Activated T-helper 2 cell treated with anti-CD3 and anti-CD28 coated beads, Interferon-gamma antibody, Interleukin-2, Interleukin-4, amounts not matched to agents 10 μg/mL and 5 μg/mL and 100 μg/mL, durations not matched to agents 14 hours and 24 hours and 36 hours (primary cell): Measurements from ENCODE around the gene ADAM11. TPM values are rescaled to one million over a fixed set of nuclear protein-coding genes. Genes with fewer than 3 reads are reported as not detected.

Experiments
- DNase-seq: peaks from one replicate; pipeline ENCODE4 v3.0.0; 2021; ENCODE audit warnings: low spot score
- H3K27ac Mint-ChIP-seq: one replicate; pipeline ENCODE4 v1.8.0; 2021; ENCODE audit warnings: mixed read lengths
- H3K27me3 Mint-ChIP-seq: one replicate; pipeline ENCODE4 v1.8.0; 2021; ENCODE audit warnings: low read depth, mixed read lengths
- H3K36me3 Mint-ChIP-seq: one replicate; pipeline ENCODE4 v1.8.0; 2021; ENCODE audit warnings: low read depth, mixed read lengths
- H3K4me1 Mint-ChIP-seq: one replicate; pipeline ENCODE4 v1.8.0; 2021; ENCODE audit warnings: low read depth, mixed read lengths
- H3K4me3 Mint-ChIP-seq: one replicate; pipeline ENCODE4 v1.8.0; 2021; ENCODE audit warnings: low read depth, mild to moderate bottlenecking, moderate library complexity, mixed read lengths
- H3K9me3 Mint-ChIP-seq: one replicate; pipeline ENCODE4 v1.8.0; 2021; ENCODE audit warnings: mixed read lengths
- intact Hi-C: fragments of 100-400 bp; cut with micrococcal nuclease; formaldehyde crosslinking; loops from one replicate; pipeline ENCODE4 v1.15.1; 2023
- total RNA-seq: library from RNA; stranded (reverse); gene quantifications from 2 replicates; pipeline ENCODE4 v1.2.3, GENCODE V29; 2022

ADAM11 gene
- total RNA-seq, 1 donor from 2014 or later, result 0.09 TPM

DNA sequence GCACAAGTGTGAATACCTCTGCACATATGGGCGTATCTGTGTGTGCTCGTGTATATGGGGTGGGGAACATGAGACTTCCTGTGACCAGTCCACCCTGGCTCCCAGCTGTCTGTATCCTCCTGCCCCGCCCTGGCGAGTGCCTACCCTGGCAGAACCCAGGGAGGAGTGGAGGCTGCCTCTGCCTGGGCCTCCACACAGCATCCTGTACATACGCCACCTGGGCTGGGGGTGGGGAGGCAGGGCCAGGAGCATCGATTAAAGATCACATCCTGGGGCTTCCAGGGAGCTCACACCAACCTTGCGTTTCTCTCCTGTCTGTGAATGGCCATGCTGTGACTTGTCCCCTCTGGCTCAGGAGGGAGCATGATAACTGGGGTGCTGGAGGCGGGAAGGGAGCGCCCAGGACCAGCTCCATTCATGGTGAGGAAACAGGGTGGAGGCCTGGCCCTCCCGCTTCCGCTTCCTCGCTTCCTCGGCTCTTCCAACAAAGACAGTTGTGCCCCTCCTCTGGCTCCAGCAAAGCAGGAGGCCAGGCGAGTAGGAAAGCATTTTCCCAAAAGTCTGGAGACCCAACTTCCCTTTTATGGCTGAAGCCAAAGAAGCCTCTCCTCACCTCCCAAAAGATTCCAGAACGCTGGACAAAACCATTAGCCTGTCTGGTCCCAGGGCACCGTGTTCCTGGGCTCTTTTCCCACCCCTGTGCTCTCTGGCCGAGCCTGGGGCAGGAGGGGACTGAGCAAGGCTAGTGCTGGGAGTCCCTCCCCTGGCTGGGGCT lies 22.9 kb downstream of the ADAM11 start:
- intact Hi-C loops, result no loop called here
- H3K27me3 Mint-ChIP-seq, result peaks cover 6% of the 10 kb centered on the region
- no peak overlapping the region for H3K27ac Mint-ChIP-seq
- no peak for DNase-seq
- peaks cover 2% of the 10 kb centered on the region for H3K4me1 Mint-ChIP-seq
- no peaks in the 10 kb centered on the region for H3K9me3 Mint-ChIP-seq
- no peak overlapping the region for H3K4me3 Mint-ChIP-seq
- no peaks in the 10 kb centered on the region for H3K36me3 Mint-ChIP-seq

DNA sequence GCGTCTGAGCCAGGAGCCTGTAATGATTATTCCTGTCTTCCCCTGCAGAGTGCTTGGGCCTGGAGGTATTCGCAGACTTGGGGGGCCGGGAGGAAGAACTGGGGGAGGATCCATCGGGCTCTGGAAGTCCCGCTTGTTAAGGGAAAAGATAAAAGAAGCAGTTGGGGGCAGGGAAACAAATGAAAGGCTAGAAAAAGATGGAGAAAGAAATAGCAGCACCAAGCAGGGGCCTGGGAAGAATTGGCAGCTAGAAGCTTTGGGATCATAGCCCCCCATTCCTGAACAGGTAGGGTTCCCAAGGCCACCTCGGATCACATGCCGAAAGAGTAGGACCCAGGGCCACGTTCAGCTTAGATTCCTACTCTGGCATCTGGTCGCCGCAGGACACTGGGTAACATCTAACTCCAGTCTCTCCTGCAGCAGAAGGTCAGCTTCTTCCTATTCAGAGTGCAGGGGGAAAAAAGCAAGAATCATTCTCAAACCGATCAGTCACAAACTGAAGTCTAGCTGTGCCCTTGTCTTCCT lies 23.6 kb downstream of the ADAM11 start:
- no peak overlapping the region for H3K4me3 Mint-ChIP-seq
- peaks cover 4% of the 10 kb centered on the region for H3K27me3 Mint-ChIP-seq
- no peaks in the 10 kb centered on the region for H3K36me3 Mint-ChIP-seq
- no peaks in the 10 kb centered on the region for H3K9me3 Mint-ChIP-seq
- intact Hi-C loops, result no loop called here
- DNase-seq, result no peak
- no peak overlapping the region for H3K27ac Mint-ChIP-seq
- peaks cover 2% of the 10 kb centered on the region for H3K4me1 Mint-ChIP-seq

DNA sequence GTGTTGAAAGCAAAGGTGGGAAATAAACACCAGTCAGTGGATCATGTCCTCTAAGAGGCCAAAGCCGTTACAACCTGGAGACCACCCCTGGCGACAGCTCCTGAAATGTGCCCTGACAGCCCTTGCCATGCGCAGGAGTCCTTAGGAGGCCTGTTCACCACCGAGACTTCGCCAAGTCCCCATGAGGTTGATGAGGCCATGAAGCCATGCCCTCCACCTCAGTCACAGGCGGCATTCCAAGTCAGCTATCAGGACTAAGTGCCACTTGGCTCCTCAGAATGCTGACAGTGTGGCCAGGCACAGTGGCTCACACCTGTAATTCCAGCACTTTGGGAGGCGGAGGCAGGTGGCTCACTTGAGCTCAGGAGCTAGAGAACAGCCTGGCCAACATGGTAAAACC lies 27.1 kb downstream of the ADAM11 start:
- intact Hi-C loops, result no loop called here
- H3K27me3 Mint-ChIP-seq, result no peaks in the 10 kb centered on the region
- DNase-seq, result no peak
- H3K9me3 Mint-ChIP-seq, result no peaks in the 10 kb centered on the region
- H3K36me3 Mint-ChIP-seq, result no peaks in the 10 kb centered on the region
- H3K4me3 Mint-ChIP-seq, result no peak overlapping the region
- H3K27ac Mint-ChIP-seq, result no peak overlapping the region
- H3K4me1 Mint-ChIP-seq, result no peaks in the 10 kb centered on the region

DNA sequence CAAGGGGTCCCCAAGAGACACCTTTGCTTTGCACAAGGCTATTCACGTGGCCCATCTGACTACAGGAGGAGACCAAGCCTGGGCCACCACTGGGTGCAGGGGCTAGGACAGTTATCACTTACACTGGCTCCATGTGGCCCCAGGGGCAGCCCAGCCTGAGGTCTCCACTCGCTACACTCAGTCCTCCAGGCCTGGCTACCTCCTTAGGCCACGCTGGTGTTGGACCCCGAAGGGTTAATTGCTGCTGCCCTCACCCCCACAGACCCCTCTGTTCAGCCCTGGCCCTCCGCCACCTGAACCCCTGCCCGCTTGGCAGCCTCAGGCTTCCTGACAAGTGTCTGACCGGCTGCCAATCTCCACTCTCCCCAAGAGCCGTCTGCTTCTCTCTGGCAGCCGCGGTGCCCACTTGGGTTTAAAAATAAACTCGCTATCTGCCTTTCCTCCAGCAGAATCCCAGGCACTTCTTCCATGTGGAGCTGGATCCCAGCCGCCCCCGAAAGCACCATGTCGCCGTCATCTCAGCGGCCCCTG lies 27.8 kb downstream of the ADAM11 start:
- H3K27me3 Mint-ChIP-seq, result no peaks in the 10 kb centered on the region
- H3K4me1 Mint-ChIP-seq, result no peaks in the 10 kb centered on the region
- no peak overlapping the region for H3K4me3 Mint-ChIP-seq
- intact Hi-C loops, result no loop called here
- no peak for DNase-seq
- no peaks in the 10 kb centered on the region for H3K9me3 Mint-ChIP-seq
- H3K36me3 Mint-ChIP-seq, result no peaks in the 10 kb centered on the region
- H3K27ac Mint-ChIP-seq, result no peak overlapping the region

DNA sequence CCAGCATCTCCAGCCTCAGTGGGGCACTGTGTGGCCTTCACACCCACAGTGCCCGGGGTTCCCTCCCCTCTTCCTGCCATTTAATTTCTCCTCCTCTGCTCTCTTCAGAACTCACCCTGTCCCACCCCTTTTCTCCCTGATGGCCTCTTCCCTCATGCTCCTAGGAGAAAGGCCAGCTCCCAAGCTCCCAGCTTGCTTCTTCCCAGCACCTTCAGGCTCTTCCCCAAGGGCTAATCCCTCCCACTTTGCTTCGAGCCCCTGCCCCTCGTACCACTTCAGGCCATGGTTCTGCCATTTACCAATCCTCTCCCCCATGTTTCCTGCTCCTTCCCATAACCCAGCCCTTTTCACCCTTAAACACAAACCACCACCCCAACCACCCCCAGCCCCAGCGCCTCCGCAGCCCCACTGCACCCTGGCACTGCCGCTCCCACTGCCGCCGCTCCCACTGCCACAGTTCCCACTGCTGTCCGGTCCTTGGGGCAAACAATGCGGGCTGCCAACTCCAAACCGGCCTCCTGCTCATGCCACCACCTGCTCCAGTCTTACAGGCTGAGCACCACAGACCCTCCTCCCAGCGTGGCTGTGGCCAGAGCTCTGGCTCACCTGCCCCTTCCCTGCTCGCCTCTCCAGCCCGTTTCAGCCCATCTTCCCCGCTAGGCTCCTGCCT lies 28.6 kb downstream of the ADAM11 start:
- Mint-ChIP-seq H3K36me3 (no peaks in the 10 kb centered on the region), H3K4me1 (no peaks in the 10 kb centered on the region), H3K4me3 (no peak overlapping the region), H3K27ac (no peak overlapping the region), H3K27me3 (no peaks in the 10 kb centered on the region), H3K9me3 (no peaks in the 10 kb centered on the region)
- intact Hi-C loops, result no loop called here
- no peak for DNase-seq

DNA sequence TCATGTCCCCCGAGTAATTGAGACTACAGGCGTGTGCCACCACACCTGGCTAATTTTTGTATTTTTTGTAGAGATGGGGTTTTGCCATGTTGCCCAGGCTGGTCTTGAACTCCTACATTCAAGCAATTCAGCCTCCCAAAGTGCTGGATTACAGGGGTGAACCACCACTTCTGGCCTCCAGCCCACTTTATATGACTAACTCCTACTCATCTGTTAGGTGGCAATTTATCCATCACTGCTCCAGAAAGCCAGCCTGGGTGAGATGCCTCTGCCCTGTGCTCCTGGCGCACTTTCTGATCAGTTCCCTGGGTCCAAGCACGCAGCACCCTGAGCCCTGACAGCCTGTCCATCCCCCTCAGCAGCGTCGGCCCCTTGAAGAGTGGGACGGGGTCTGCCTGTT lies 29.4 kb downstream of the ADAM11 start:
- intact Hi-C loops, result no loop called here
- no peaks in the 10 kb centered on the region for H3K4me1 Mint-ChIP-seq
- H3K27me3 Mint-ChIP-seq, result no peaks in the 10 kb centered on the region
- DNase-seq, result no peak
- H3K36me3 Mint-ChIP-seq, result no peaks in the 10 kb centered on the region
- H3K4me3 Mint-ChIP-seq, result no peak overlapping the region
- no peaks in the 10 kb centered on the region for H3K9me3 Mint-ChIP-seq
- H3K27ac Mint-ChIP-seq, result no peak overlapping the region

DNA sequence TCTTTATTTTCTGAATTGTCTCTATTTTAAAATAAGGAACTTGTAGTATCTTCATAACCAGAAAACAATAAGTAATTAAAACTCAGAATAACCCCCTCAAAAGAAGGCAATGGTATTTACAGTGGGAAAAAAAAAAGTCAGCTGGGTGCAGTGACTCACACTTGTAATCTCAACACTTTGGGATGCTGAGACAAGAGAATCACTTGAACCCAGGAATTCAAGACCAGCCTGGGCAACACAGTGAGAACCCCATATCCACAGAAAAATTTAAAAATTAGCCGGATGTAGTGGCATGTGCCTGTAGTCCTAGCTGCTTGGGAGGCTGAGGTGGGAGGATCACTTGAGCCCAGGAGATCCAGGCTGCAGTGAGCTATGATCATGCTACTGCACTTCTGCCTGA lies 33.5 kb downstream of the ADAM11 start:
- no peak for DNase-seq
- intact Hi-C loops, result no loop called here
- Mint-ChIP-seq H3K9me3 (no peaks in the 10 kb centered on the region), H3K36me3 (no peaks in the 10 kb centered on the region), H3K27ac (no peak overlapping the region), H3K4me1 (peaks cover 6% of the 10 kb centered on the region), H3K27me3 (no peaks in the 10 kb centered on the region), H3K4me3 (no peak overlapping the region)

DNA sequence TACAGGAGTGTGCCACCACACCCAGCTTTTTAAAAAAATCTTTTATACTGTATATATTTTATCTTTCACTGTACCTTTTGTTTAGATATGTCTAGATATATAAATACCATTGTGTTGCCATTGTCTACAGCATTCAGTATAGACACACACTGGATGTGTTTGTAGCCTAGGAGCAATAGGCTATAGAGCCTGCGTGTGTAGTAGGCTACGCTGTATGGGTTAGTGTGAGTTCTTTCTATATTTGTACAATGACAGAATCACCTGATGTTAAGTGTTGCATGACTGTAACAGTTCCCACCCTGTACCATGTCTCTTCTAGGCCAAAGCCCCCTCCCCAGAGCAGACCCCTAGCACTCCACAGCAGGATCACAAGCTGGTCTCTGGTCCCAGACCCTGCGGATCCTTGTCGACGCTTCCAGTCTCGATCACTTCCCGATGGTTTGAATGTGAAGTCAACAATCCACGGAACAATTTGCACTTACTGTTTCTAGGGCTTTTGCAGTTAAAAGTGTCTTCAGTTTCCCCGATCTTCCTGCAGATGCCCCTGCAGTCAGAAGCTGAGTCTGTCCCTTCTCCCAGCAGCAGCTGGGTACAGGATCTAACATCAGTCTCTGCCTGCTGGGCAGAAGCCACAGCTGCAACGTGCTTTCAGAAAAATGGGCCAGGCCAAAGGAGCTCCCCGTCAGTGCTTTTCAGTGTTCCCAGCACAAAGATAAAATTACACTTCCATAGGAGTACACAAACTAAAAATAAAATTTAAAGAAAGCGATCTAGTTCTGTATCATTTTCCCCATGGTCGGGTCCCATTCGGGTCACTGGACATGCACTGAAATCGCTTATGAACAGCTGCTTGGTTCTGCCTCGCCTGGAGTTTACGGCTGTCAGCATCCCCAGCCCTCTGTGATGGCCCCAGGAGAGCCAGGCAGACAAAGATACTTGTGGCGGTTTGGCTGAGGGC lies 35.4 kb downstream of the ADAM11 start:
- Mint-ChIP-seq H3K9me3 (no peaks in the 10 kb centered on the region), H3K27me3 (no peaks in the 10 kb centered on the region), H3K4me3 (no peak overlapping the region), H3K36me3 (no peaks in the 10 kb centered on the region), H3K4me1 (peaks cover 14% of the 10 kb centered on the region), H3K27ac (peak overlapping the region; percentile 9)
- no peak for DNase-seq
- intact Hi-C loops, result no loop called here

DNA sequence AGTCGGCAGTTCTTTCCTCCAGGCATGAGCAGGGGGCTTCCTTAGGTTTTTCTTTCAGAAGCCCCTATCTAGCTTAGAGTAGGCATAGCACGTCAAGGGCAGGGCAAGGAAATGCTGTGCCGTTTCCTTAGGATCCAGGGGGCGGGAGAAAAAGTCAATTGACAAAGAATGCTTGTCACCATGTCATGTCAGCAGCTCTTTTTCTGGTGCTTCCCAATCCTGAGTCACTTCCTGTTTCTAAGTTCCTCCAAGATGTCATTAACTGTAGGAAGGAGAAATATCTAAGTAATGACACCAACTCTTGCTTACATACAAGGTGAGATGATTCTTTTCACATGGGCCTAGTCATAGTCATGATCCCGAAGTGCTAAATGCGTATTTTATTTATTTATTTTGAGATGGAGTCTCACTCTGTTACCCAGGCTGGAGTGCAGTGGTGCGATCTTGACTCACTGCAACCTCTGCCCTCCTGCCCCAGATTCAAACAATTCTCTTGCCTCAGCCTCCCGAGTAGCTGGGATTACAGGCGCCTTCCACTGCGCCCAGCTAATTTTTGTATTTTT lies 36.1 kb downstream of the ADAM11 start:
- peaks cover 14% of the 10 kb centered on the region for H3K4me1 Mint-ChIP-seq
- intact Hi-C loops, result no loop called here
- no peak overlapping the region for H3K4me3 Mint-ChIP-seq
- no peaks in the 10 kb centered on the region for H3K9me3 Mint-ChIP-seq
- no peaks in the 10 kb centered on the region for H3K36me3 Mint-ChIP-seq
- peak overlapping the region; percentile 9 for H3K27ac Mint-ChIP-seq
- H3K27me3 Mint-ChIP-seq, result no peaks in the 10 kb centered on the region
- no peak for DNase-seq

DNA sequence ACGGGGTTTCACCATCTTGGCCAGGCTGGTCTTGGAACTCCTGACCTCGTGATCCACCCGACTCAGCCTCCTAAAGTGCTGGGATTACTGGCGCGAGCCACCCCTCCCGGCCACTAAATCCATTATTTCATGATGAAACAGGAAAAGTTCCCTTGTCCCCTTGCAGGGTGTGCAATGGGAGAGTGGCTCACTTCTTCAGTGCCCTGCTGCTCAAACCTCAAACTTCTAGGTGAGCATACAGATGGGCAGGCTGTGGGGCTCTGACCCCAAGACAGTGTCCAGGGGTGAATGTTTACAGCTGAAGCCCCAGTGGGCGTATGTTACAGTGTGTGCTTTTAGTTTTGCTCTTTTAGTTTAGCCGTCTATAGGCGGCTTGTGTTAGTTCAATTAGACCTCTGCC lies 36.6 kb downstream of the ADAM11 start:
- Mint-ChIP-seq H3K27me3 (no peaks in the 10 kb centered on the region), H3K4me3 (no peak overlapping the region), H3K9me3 (no peaks in the 10 kb centered on the region), H3K36me3 (no peaks in the 10 kb centered on the region), H3K27ac (no peak overlapping the region), H3K4me1 (peaks cover 14% of the 10 kb centered on the region)
- no peak for DNase-seq
- intact Hi-C loops, result no loop called here

DNA sequence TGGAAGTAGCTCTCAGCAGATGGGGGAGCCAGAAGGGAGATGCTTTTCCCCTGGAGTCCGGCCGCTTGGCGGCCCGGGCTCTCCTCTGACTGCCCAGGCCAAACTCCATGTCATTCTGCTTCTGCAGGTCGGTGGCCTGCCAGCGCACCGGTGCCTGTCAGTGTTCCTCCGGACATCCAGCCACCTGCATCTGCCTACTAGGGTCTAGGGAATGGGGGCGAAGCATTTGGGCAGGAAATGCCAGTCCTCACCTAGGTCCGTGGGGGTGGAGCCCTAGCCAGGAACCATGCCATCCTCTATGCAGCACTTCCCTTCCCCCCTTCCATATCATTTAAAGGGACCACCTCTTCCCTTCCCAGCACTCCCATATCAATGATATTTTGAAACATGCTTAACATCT lies 37.1 kb downstream of the ADAM11 start:
- Mint-ChIP-seq H3K36me3 (no peaks in the 10 kb centered on the region), H3K9me3 (no peaks in the 10 kb centered on the region), H3K4me3 (no peak overlapping the region), H3K4me1 (peaks cover 14% of the 10 kb centered on the region), H3K27ac (no peak overlapping the region), H3K27me3 (no peaks in the 10 kb centered on the region)
- no peak for DNase-seq
- intact Hi-C loops, result no loop called here

DNA sequence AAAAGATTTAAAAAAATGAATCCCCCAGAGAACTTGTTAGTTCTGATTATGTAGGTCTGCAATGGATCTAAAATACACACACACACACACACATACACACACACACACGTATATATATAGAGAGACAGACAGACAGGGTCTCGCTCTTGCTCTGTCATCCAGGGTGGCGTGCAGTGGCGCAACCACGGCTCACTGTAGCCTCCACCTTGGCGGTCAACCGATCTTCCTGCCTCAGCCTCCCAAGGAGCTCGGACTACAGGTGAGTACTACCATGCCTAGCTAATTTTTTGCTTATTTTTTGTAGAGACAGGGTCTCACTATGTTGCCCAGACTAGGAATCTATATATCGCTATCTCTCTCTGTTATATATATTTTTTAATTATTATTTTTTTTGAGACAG lies 37.9 kb downstream of the ADAM11 start:
- no peaks in the 10 kb centered on the region for H3K36me3 Mint-ChIP-seq
- H3K4me3 Mint-ChIP-seq, result no peak overlapping the region
- H3K27ac Mint-ChIP-seq, result no peak overlapping the region
- DNase-seq, result no peak
- H3K9me3 Mint-ChIP-seq, result no peaks in the 10 kb centered on the region
- intact Hi-C loops, result no loop called here
- H3K27me3 Mint-ChIP-seq, result peaks cover 3% of the 10 kb centered on the region
- peaks cover 14% of the 10 kb centered on the region for H3K4me1 Mint-ChIP-seq
